ENCODE results near the gene TCF3.

TCF3 gene

DNA sequence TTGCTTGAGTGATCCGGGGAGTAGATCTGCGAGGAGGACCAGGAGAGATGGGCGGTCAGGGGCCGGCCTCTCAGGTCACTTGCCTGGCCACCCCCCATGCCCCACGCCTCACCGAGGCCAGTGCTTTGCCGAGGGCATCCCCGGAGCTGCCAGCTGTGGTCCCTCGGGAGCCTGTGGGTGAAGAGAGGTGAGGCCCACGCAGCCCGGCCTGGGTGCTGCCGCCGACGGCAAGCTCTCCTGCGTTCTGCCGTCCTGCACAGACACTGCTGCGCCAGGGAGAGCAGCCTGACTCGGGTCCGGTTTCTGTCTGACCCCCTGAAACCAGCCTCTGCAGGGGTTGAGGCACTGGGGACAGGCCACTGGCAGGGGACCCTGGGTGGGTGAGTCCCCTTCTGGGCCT lies 31.4 kb downstream of the TCF3 start:
- no peak for TF ChIP-seq POLR2A (IDR thresholded peaks at IDR 0.05; ENCODE audit: low read depth, low read length)
- no peak for DNase-seq (ENCODE audit: insufficient read length, low spot score)
- FAIRE-seq: no peak

- no peak for TF ChIP-seq POLR2A (IDR thresholded peaks at IDR 0.05; ENCODE audit: low read depth, low read length)
- no peak for FAIRE-seq
Observed at GRCh38 chr19:1620502-1620901, 31.9 kb downstream of the TCF3 start.

DNA sequence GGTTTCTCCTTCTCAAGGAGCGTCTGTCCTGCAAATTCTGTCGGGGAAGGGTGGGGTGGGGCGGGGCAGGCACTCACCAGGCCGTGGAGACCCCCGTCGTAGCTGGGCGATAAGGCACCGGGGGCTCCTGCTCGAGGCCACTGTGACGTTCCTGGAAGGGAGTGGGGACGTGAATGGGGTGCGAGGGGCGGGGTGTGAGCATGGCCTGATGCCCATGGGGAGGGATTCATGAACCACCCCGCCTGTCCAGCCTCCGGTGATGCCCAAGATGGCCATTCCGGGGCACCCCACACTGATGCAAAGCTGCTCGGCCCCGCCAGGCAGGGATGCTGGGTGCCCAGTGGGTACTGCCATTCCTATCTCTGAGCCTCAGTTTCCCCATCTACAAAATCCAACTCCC lies 32.7 kb downstream of the TCF3 start:
- DNase-seq (ENCODE audit: insufficient read length, low spot score) (no peak), FAIRE-seq (no peak)
- no peak for TF ChIP-seq POLR2A (IDR thresholded peaks at IDR 0.05; ENCODE audit: low read depth, low read length)

More at GRCh38 chr19:1620502-1620901, 31.9 kb downstream of the TCF3 start:
- DNase-seq (ENCODE audit: insufficient read length, low spot score): no peak

DNA sequence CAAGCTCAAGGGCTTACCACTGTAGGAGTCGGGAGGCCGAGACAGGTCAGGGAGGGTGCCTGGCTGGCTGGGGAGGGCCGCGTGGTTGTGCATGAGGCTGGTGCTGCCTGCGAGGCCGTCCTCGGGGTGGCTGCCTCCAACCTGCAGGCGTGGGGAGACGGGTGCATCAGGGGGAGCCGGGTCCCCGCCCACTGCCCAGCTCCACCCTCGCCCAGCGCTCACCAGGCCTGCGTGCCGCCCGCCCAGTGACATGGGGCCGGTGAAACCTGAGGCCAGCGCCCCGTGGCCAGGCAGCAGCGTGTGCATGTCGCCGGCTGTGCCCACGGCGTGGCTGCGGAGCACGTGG lies 33.3 kb downstream of the TCF3 start:
- FAIRE-seq (no peak), DNase-seq (ENCODE audit: insufficient read length, low spot score) (no peak)
- TF ChIP-seq POLR2A (IDR thresholded peaks at IDR 0.05; ENCODE audit: low read depth, low read length): no peak

DNA sequence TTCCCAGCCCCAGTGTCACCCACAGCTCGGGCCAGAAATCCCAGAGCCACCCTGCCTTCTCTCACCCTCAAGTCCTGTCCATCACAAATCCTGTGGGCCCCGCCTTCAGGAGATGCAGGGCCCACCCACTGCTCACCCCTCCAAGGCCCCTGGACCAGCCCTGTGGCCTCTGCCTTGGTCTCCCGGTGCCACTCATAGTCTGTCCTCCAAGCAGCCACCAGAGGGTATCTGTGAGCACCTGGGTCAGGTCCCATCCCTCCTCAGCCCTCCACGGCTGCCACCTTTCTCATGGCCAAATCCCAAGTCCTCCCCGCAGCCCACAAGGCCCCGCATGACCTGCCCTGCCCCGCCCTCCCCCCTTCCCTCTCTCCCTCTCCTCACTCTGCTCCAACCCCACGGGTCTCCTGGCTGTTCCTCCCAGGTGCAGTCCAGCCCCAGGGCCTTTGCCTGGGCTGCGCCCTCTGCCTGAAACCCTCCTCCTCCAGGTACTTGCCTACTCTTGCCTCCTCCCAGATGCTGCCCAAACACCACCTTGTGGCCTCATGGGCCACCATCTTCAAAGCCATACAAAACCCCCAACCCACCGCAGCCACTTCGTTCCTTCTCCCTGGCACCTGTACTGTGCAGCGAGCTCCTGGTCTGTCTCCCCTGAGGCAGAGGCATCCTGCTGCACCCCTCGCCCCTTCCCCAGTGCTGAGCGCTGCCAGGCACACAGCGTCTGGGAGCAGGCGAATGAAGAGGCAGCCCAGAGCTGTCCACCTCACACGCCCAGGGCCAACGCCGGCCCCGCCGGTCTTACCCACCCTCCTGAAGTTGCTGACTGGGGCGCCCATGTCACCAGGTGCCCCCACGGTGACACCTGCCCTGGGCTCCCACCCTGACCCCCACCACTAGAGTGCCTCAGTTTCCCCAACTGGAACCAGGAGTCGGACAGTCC lies 34.0 kb downstream of the TCF3 start:
- peak; percentile 61 for DNase-seq (ENCODE audit: insufficient read length, low spot score)
- no peak for FAIRE-seq

DNA sequence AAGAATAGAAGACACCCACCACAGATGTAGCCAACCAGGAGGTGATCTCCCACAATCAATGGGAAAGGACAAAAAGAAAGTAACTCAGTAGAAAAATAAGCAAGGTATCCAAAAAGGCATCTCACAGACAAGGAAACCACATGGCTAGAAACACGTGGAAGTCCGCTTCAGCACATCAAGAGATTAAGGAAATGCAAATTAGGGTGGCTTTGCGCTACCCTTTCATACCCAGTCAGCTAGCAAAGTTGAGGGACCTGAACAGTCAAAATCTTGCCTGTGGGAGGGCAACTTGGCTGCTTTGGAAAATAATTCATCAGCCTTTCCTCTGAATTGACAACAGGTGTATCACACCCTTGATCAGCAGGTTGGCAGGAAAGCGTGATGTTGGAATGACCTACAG lies 35.5 kb downstream of the TCF3 start:
- no peak for TF ChIP-seq POLR2A (IDR thresholded peaks at IDR 0.05; ENCODE audit: low read depth, low read length)
- FAIRE-seq: no peak

More for the DNA sequence above, 34.0 kb downstream of the TCF3 start:
- TF ChIP-seq POLR2A (IDR thresholded peaks at IDR 0.05; ENCODE audit: low read depth, low read length): no peak

GRCh38 chr19:1616396-1616795 lies 36.0 kb downstream of the TCF3 start:
- no peak for DNase-seq (ENCODE audit: insufficient read length, low spot score)
- TF ChIP-seq POLR2A (IDR thresholded peaks at IDR 0.05; ENCODE audit: low read depth, low read length): no peak
- FAIRE-seq: no peak

More for the DNA sequence above, 35.5 kb downstream of the TCF3 start:
- DNase-seq (ENCODE audit: insufficient read length, low spot score): no peak

GRCh38 chr19:1615156-1615765 lies 37.2 kb downstream of the TCF3 start:
- DNase-seq (ENCODE audit: insufficient read length, low spot score) (no peak), FAIRE-seq (no peak)
- TF ChIP-seq POLR2A (IDR thresholded peaks at IDR 0.05; ENCODE audit: low read depth, low read length): no peak

GRCh38 chr19:1613808-1614570 lies 38.4 kb downstream of the TCF3 start:
- TF ChIP-seq POLR2A (IDR thresholded peaks at IDR 0.05; ENCODE audit: low read depth, low read length): no peak
- DNase-seq (ENCODE audit: insufficient read length, low spot score) (no peak), FAIRE-seq (no peak)

- TF ChIP-seq POLR2A (IDR thresholded peaks at IDR 0.05; ENCODE audit: low read depth, low read length): no peak
- no peak for DNase-seq (ENCODE audit: insufficient read length, low spot score)
- FAIRE-seq: no peak
Observed at GRCh38 chr19:1613146-1613545, 39.3 kb downstream of the TCF3 start.

GRCh38 chr19:1612114-1613086 lies 40.0 kb downstream of the TCF3 start:
- no peak for TF ChIP-seq POLR2A (IDR thresholded peaks at IDR 0.05; ENCODE audit: low read depth, low read length)
- FAIRE-seq (no peak), DNase-seq (ENCODE audit: insufficient read length, low spot score) (no peak)

DNA sequence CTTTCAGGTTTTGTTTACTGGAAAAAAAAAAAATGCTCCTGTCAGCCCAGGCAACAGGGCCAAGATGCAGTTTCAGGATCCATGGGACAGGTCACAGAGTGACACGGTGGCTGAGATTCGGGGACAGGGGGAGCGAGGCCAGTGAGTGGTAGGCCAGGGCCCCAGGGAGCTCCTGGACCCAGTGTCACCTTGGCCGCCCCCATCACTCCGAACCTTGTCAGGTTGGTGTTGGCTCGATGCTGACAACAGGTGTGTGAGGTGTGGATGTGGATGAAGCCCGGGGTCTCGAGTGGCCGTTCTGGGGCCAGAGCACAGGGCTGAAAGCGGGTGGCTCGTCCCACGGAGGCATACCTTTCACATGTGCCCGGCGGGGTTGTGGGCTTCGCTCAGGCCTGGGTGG lies 41.1 kb downstream of the TCF3 start:
- no peak for FAIRE-seq
- no peak for DNase-seq (ENCODE audit: insufficient read length, low spot score)
- TF ChIP-seq POLR2A (IDR thresholded peaks at IDR 0.05; ENCODE audit: low read depth, low read length): no peak

DNA sequence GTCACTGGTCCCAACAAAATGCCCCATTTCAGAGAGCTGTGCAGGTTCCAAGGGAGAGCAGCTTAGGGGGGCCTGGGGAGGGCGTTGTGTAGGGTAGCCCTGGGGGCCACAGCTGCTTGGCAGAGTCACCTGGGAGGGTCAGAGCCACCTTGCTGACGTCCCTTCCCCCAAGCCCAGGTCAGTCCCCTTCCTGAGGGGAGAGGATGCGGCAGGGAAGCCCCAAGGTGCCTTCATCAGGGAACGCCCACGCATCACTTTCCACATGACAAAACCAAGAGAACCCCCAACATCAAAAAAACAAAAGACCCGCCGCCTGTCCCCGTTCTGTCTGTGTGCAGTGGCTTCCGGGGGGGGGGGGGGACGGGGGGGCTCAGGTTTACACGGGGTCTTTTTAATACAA lies 41.8 kb downstream of the TCF3 start:
- DNase-seq (ENCODE audit: insufficient read length, low spot score) (no peak), FAIRE-seq (no peak)
- TF ChIP-seq POLR2A (IDR thresholded peaks at IDR 0.05; ENCODE audit: low read depth, low read length): no peak

All from H54 (cell line).